H9 (cell line): ENCODE results near the gene SELENOS. TPM values are rescaled to one million over a fixed set of nuclear protein-coding genes. Genes with fewer than 3 reads are reported as not detected.

Source experiments
- DNase-seq: peaks from one replicate; pipeline ENCODE4 v3.0.0-alpha.2; 2017
- H2AFZ ChIP-seq: one replicate; pipeline ENCODE4 v1.6.1; 2013; ENCODE audit warnings: mild to moderate bottlenecking, low read length, control low read depth, moderate library complexity
- H2AK5ac ChIP-seq: 2 replicates; pipeline ENCODE4 v1.6.1; 2013; ENCODE audit warnings: low read length, control low read depth, mixed read lengths; ENCODE audit not compliant: insufficient read length
- H2BK120ac ChIP-seq: one replicate; pipeline ENCODE4 v1.6.1; 2013; ENCODE audit warnings: low read depth, mild to moderate bottlenecking, low read length, control low read depth, inconsistent platforms; ENCODE audit not compliant: poor library complexity, severe bottlenecking
- H2BK12ac ChIP-seq: 2 replicates; pipeline ENCODE4 v1.6.1; 2013; ENCODE audit warnings: low read length, control low read depth, mixed read lengths, low read depth; ENCODE audit not compliant: insufficient read length
- H2BK15ac ChIP-seq: 2 replicates; pipeline ENCODE4 v1.6.1; 2013; ENCODE audit warnings: low read depth, low read length, control low read depth
- H2BK20ac ChIP-seq: one replicate; pipeline ENCODE4 v1.6.1; 2013; ENCODE audit warnings: low read depth, mild to moderate bottlenecking, low read length, control low read depth, inconsistent platforms; ENCODE audit not compliant: poor library complexity, severe bottlenecking
- H2BK5ac ChIP-seq: 2 replicates; pipeline ENCODE4 v1.6.1; 2013; ENCODE audit warnings: low read length, control low read depth, mixed read lengths; ENCODE audit not compliant: insufficient read length
- H3K14ac ChIP-seq: 2 replicates; pipeline ENCODE4 v1.6.1; 2013; ENCODE audit warnings: low read length, control low read depth; ENCODE audit not compliant: insufficient read depth
- H3K18ac ChIP-seq: 2 replicates; pipeline ENCODE4 v1.6.1; 2013; ENCODE audit warnings: low read depth, mild to moderate bottlenecking, mixed read lengths, low read length, control low read depth; ENCODE audit not compliant: insufficient read length
- H3K23ac ChIP-seq: 2 replicates; pipeline ENCODE4 v1.6.1; 2013; ENCODE audit warnings: low read length, control low read depth, mixed read lengths, low read depth; ENCODE audit not compliant: insufficient read length
- H3K23me2 ChIP-seq: 2 replicates; pipeline ENCODE4 v1.6.1; 2013; ENCODE audit warnings: low read depth, mild to moderate bottlenecking, mixed read lengths, low read length, control low read depth; ENCODE audit not compliant: insufficient read length, poor library complexity, severe bottlenecking
- H3K27ac ChIP-seq: 2 replicates; pipeline ENCODE4 v1.5.1; 2013; ENCODE audit warnings: low read length, control low read depth, mixed read lengths, low read depth; ENCODE audit not compliant: insufficient read length
- H3K27me3 ChIP-seq: 2 replicates; pipeline ENCODE4 v1.6.1; 2013; ENCODE audit warnings: low read length, control low read depth, inconsistent platforms; ENCODE audit not compliant: insufficient read depth
- H3K4ac ChIP-seq: 2 replicates; pipeline ENCODE4 v1.6.1; 2013; ENCODE audit warnings: low read depth, mild to moderate bottlenecking, control low read depth, inconsistent platforms, low read length, moderate library complexity
- H3K4me1 ChIP-seq: 2 replicates; pipeline ENCODE4 v1.6.1; 2013; ENCODE audit warnings: low read length, control low read depth, inconsistent platforms; ENCODE audit not compliant: insufficient read depth
- H3K4me2 ChIP-seq: 2 replicates; pipeline ENCODE4 v1.6.1; 2013; ENCODE audit warnings: low read length, control low read depth, mixed read lengths; ENCODE audit not compliant: insufficient read length, insufficient read depth
- H3K56ac ChIP-seq: 2 replicates; pipeline ENCODE4 v1.6.1; 2013; ENCODE audit warnings: low read depth, mild to moderate bottlenecking, mixed read lengths, low read length, control low read depth; ENCODE audit not compliant: insufficient read length
- H3K79me1 ChIP-seq: 2 replicates; pipeline ENCODE4 v1.6.1; 2013; ENCODE audit warnings: low read depth, mild to moderate bottlenecking, moderate library complexity, low read length, control low read depth, inconsistent platforms; ENCODE audit not compliant: insufficient read depth, poor library complexity, severe bottlenecking
- H3K79me2 ChIP-seq: 2 replicates; pipeline ENCODE4 v1.6.1; 2013; ENCODE audit warnings: low read length, control low read depth, inconsistent platforms; ENCODE audit not compliant: insufficient read depth
- H3K9ac ChIP-seq: 2 replicates; pipeline ENCODE4 v1.6.1; 2013; ENCODE audit warnings: low read length, control low read depth, mixed read lengths; ENCODE audit not compliant: insufficient read length; ENCODE audit errors: extremely low read depth
- H3K9me3 ChIP-seq: one replicate; pipeline ENCODE4 v1.6.1; 2013; ENCODE audit warnings: low read depth, low read length, inconsistent platforms; ENCODE audit not compliant: control insufficient read depth
- H3T11ph ChIP-seq: one replicate; pipeline ENCODE4 v1.6.1; 2013; ENCODE audit warnings: mild to moderate bottlenecking, low read length, control low read depth, inconsistent platforms
- H4K20me1 ChIP-seq: one replicate; pipeline ENCODE4 v1.6.1; 2013; ENCODE audit not compliant: control insufficient read depth, insufficient read length, insufficient read depth
- H4K5ac ChIP-seq: 2 replicates; pipeline ENCODE4 v1.6.1; 2013; ENCODE audit warnings: low read depth, mild to moderate bottlenecking, mixed read lengths, low read length, control low read depth; ENCODE audit not compliant: insufficient read length
- H4K8ac ChIP-seq: replicated peaks from 2 replicates; pipeline ENCODE4 v1.6.1; 2013; ENCODE audit warnings: low read length, control low read depth, mixed read lengths, low read depth; ENCODE audit not compliant: insufficient read length
- H4K91ac ChIP-seq: 2 replicates; pipeline ENCODE4 v1.6.1; 2013; ENCODE audit warnings: low read depth, mild to moderate bottlenecking, moderate library complexity, mixed read lengths, low read length, control low read depth; ENCODE audit not compliant: insufficient read length
- H3K27ac Mint-ChIP-seq, 3 experiments: 2 replicates in 2 of 3; 3 replicates in 1 of 3; pipeline ENCODE4 v1.8.0; 2020 to 2021; ENCODE audit warnings: mixed read lengths in 3 of 3, mild to moderate bottlenecking in 1 of 3, moderate library complexity in 1 of 3
- H3K27me3 Mint-ChIP-seq: 2 replicates; pipeline ENCODE4 v1.8.0; 2021; ENCODE audit warnings: low read depth, mild to moderate bottlenecking, moderate library complexity, mixed read lengths
- H3K36me3 Mint-ChIP-seq, 3 experiments: 2 replicates in 2 of 3; 3 replicates in 1 of 3; pipeline ENCODE4 v1.8.0; 2020 to 2021; ENCODE audit warnings: low read depth in 3 of 3, mixed read lengths in 3 of 3; ENCODE audit not compliant: insufficient read depth in 1 of 3
- H3K4me1 Mint-ChIP-seq, 2 experiments: 2 replicates each; pipeline ENCODE4 v1.8.0; 2020; ENCODE audit warnings: mixed read lengths in 2 of 2
- H3K4me3 Mint-ChIP-seq, 2 experiments: 2 replicates in 1 of 2; 3 replicates in 1 of 2; pipeline ENCODE4 v1.8.0; 2020 to 2021; ENCODE audit warnings: mild to moderate bottlenecking in 2 of 2, mixed read lengths in 2 of 2, moderate library complexity in 1 of 2
- H3K9me3 Mint-ChIP-seq, 2 experiments: 2 replicates in 1 of 2; 3 replicates in 1 of 2; pipeline ENCODE4 v1.8.0; 2020; ENCODE audit warnings: mild to moderate bottlenecking in 2 of 2, mixed read lengths in 2 of 2, moderate library complexity in 1 of 2
- WGBS: extraction: QIAGEN DNeasy Blood & Tissue Kit; methylation state at CpG from one replicate; pipeline ENCODE4 v1.1.7; 2013; ENCODE audit warnings: missing lambda C conversion rate, low lambda C conversion rate, mixed read lengths; ENCODE audit not compliant: insufficient read length; ENCODE audit errors: extremely low coverage; 5-methylcytosine and 5-hydroxymethylcytosine counted together
- total RNA-seq: library from RNA; stranded (reverse); gene quantifications from 2 replicates; pipeline ENCODE4 v1.2.1, GENCODE V29; 2021
- TF ChIP-seq, protein P1 (sequence below): fragments of 200-600 bp; sonication (generic); conservative IDR thresholded peaks from 3 replicates; pipeline ENCODE4 v1.8.0; 2021; ENCODE audit warnings: antibody characterized with exemption, mild to moderate bottlenecking

Gene SELENOS
- total RNA-seq, 1 experiment from 2014 or later, result 57.7 TPM

DNA sequence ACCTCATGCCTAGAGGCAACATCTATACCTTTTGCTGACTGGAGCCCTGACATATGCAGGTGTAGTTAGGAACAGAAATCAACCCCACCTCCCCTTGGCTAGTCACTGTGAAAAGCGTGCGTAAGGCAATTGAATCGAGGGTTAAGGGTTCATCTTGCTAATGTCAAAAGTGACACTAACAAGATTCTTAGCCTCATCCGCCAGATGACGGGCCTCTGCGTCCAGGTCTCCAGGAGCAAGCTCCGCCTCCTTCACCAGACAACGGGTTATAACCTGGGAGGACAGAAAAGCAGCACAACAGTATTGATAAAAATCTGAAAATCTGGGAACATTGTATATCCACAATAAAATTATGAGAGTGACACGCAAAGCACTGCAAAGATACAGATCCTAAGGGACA, 4.7 kb downstream of the SELENOS start:
- Histone ChIP-seq H3K56ac (no peak overlapping the region), H3K14ac (no peak overlapping the region), H2BK120ac (no peak overlapping the region), H2BK12ac (no peak overlapping the region), H2AFZ (no peak overlapping the region), H4K91ac (no peak overlapping the region), H2AK5ac (no peak overlapping the region), H4K8ac (no peak overlapping the region), H3K23ac (no peak overlapping the region), H3K9ac (no peak overlapping the region), H2BK5ac (no peak overlapping the region), H3K4me1 (no peaks in the 10 kb centered on the region), H4K5ac (no peak overlapping the region), H3K23me2 (peaks cover 8% of the 10 kb centered on the region), H3K4me2 (no peak overlapping the region), H4K20me1 (no peaks in the 10 kb centered on the region), H3T11ph (no peak overlapping the region), H2BK15ac (no peak overlapping the region), H3K9me3 (no peaks in the 10 kb centered on the region), H3K79me2 (no peaks in the 10 kb centered on the region; the same call in 1 of the 2 replicates), H2BK20ac (no peak overlapping the region), H3K18ac (no peak overlapping the region), H3K4ac (no peak overlapping the region), H3K79me1 (no peaks in the 10 kb centered on the region), H3K27ac (no peak overlapping the region), H3K27me3 (no peaks in the 10 kb centered on the region)
- TF ChIP-seq, protein P1, sequence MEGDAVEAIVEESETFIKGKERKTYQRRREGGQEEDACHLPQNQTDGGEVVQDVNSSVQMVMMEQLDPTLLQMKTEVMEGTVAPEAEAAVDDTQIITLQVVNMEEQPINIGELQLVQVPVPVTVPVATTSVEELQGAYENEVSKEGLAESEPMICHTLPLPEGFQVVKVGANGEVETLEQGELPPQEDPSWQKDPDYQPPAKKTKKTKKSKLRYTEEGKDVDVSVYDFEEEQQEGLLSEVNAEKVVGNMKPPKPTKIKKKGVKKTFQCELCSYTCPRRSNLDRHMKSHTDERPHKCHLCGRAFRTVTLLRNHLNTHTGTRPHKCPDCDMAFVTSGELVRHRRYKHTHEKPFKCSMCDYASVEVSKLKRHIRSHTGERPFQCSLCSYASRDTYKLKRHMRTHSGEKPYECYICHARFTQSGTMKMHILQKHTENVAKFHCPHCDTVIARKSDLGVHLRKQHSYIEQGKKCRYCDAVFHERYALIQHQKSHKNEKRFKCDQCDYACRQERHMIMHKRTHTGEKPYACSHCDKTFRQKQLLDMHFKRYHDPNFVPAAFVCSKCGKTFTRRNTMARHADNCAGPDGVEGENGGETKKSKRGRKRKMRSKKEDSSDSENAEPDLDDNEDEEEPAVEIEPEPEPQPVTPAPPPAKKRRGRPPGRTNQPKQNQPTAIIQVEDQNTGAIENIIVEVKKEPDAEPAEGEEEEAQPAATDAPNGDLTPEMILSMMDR, result no peak
- no CpG with 5 or more reads among the region's 9 CpGs for WGBS
- Mint-ChIP-seq H3K4me1 (peaks cover under 1 to 2% of the 10 kb centered on the region in 2 experiments; a peak in 3 of 4 replicates), H3K9me3 (no peaks in the 10 kb centered on the region), H3K36me3 (peaks cover 39 to 78% (median 63%) of the 10 kb centered on the region in 3 experiments; a peak in 6 of 7 replicates), H3K27ac (no peak overlapping the region), H3K4me3 (no peak overlapping the region), H3K27me3 (no peaks in the 10 kb centered on the region)
- no peak for DNase-seq
